ENCODE measurements around the gene MPC1L.

- no peak for TF ChIP-seq CTCF (conservative IDR thresholded peaks at IDR 0.05; ENCODE audit: low read depth in 2 of 2)
- TF ChIP-seq EZH2 (IDR thresholded peaks at IDR 0.05; ENCODE audit: low read depth, unreplicated experiment) = no peak
- no peak for TF ChIP-seq JUNB (IDR thresholded peaks at IDR 0.05; ENCODE audit: unreplicated experiment)
- TF ChIP-seq CREB1 (CRISPR knock-in tag; IDR thresholded peaks at IDR 0.05; ENCODE audit: low read depth) = no peak
- no peak for TF ChIP-seq EZH2phosphoT487 (IDR thresholded peaks at IDR 0.05; ENCODE audit: unreplicated experiment)
- no peak for TF ChIP-seq POLR2AphosphoS5 (IDR thresholded peaks at IDR 0.05; ENCODE audit: low read depth)
- no peak for TF ChIP-seq REST (IDR thresholded peaks at IDR 0.05; ENCODE audit: unreplicated experiment)
- TF ChIP-seq ZNF114 (CRISPR knock-in tag; IDR thresholded peaks at IDR 0.05) = no peak
- TF ChIP-seq NANOG (IDR thresholded peaks at IDR 0.05; ENCODE audit: borderline replicate concordance) = no peak
- no peak for TF ChIP-seq ZNF462 (CRISPR knock-in tag; IDR thresholded peaks at IDR 0.05)
- TF ChIP-seq ZNF331 (CRISPR knock-in tag; IDR thresholded peaks at IDR 0.05; ENCODE audit: low read depth) = no peak
Observed at GRCh38 chrX:40576291-40576690, 46.9 kb upstream of the MPC1L start.
